Measurements from ENCODE around the gene BEX2. TPM values are rescaled to one million over a fixed set of nuclear protein-coding genes. Genes with fewer than 3 reads are reported as not detected.
"Not testable (repeated sequence)": the region's sequence is repeated elsewhere in the genome, so short reads cannot be mapped to it uniquely, and the experiment has no call there.

The BEX2 gene
- 37.6 TPM for polyA plus RNA-seq (ENCODE audit: insufficient read length)

- no peak for DNase-seq
Measured at GRCh38 chrX:103310555-103311398, at the start of gene BEX2. BEX2 (minus strand) TSS chrX:103310990; CDS start chrX:103309976, 1,014 bp downstream.

DNA sequence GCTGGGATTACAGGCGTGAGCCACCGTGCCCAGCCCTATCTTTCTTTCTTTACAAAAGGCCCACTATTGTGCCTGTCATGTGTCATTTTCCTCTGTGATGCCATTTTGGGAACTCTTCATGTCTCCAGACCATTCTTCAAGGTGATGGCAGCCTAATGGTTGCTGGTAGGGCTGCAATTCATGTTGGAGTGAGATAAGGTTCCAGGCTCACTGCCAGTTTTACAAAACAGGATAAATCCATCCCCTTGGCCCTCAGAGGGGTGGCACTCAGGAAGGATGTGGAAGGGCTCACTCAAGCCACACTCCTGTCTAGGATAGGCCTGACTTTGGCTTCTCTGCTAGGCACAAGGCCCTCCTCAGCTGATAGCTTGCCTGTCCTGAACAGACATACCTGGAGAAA, 49.3 kb upstream of the BEX2 start:
- DNase-seq = no peak

GRCh38 chrX:103359605-103360004, 48.8 kb upstream of the BEX2 start:
- not testable (repeated sequence) for DNase-seq

GRCh38 chrX:103357871-103358270, 47.1 kb upstream of the BEX2 start:
- DNase-seq = no peak

- DNase-seq = peak; percentile 49
Measured at GRCh38 chrX:103356858-103357257, 46.1 kb upstream of the BEX2 start.

GRCh38 chrX:103356130-103356798, 45.5 kb upstream of the BEX2 start, which contains the start of gene TCEAL9:
TCEAL9 (plus strand) TSS chrX:103356506; CDS start chrX:103357685, 1,179 bp downstream.
- peak; percentile 86 for DNase-seq

- DNase-seq = no peak
Measured at GRCh38 chrX:103347682-103348397, 37.0 kb upstream of the BEX2 start.

DNA sequence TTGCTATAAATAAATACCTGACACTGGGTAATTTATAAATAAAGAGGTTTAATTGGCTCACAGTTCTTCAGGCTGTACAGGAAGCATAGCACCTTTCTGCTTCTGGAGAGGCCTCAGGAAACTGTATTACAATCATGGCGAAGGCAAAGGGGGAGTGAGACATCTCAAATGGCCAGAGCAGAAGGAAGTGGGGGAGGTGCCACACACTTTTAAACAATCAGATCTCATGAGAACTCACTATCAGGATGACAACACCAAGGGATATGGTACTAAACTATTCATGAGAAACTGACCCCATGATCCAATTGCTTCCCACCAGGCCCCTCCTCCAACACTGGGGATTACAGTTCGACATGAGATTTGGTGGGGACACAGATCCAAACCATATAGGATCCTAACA, 33.8 kb upstream of the BEX2 start:
- no peak for DNase-seq

GRCh38 chrX:103343105-103343504, 32.3 kb upstream of the BEX2 start:
- DNase-seq = peak; percentile 29

GRCh38 chrX:103338663-103339062, 27.9 kb upstream of the BEX2 start:
- DNase-seq = no peak

GRCh38 chrX:103330681-103331288, 20.0 kb upstream of the BEX2 start:
- DNase-seq = peak; percentile 57

- peak; percentile 79 for DNase-seq
Measured at GRCh38 chrX:103329991-103330390, 19.2 kb upstream of the BEX2 start, which contains the start of gene TCEAL7. TCEAL7 (plus strand) TSS chrX:103330239; CDS start chrX:103331404, 1,165 bp downstream.

- DNase-seq = no peak
Measured at GRCh38 chrX:103311399-103311780, 600 bp upstream of the BEX2 start.

GRCh38 chrX:103309860-103310554, 783 bp downstream of the BEX2 start:
- DNase-seq = no peak

DNA sequence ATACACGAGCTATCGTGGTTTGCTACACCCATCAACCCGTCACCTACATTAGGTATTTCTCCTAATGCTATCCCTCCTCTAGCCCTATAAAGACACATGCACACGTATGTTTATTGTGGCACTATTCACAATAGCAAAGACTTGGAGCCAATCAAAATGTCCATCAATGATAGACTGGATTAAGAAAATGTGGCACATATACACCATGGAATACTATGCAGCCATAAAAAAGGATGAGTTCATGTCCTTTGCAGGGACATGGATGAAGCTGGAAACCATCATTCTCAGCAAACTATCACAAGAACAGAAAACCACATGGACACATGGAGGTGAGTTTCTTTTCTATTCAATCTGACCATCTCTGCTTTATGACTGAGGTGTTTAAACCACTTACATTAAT, 5.1 kb downstream of the BEX2 start:
- DNase-seq = not testable (repeated sequence)

GRCh38 chrX:103304705-103305104, 6.1 kb downstream of the BEX2 start:
- DNase-seq = no peak

GRCh38 chrX:103293118-103293517, 17.7 kb downstream of the BEX2 start:
- no peak for DNase-seq

GRCh38 chrX:103279624-103280023, 31.2 kb downstream of the BEX2 start:
- DNase-seq = no peak

DNA sequence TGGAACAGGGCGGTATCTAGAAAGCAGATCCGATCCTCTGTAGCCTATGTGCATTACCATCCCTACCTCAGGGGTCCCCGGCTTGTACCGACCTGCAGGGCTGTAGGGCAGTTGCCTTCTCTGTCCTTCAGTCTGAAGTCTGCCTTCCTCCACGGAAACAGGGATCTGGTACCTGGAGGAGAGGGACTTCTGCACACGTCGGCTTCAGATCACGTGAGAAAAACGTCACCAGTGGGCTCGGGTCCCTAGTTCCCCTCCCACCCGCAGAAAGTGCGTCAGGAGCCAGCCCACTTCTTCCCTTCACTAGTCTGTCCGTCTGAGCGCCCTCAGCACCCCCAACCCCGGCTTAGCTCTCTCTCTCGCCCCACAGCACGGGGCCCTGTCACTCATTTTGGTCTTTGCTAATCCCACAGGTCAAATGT, 34.2 kb downstream of the BEX2 start, which contains the start of gene TCEAL5:
Gene TCEAL5 (minus strand): TSS at position 170 of the 422 bp plus-strand sequence. CDS start 2,187 bp downstream, outside the sequence.
- DNase-seq = peak; percentile 62

- DNase-seq = no peak
Measured at GRCh38 chrX:103275947-103276567, 34.7 kb downstream of the BEX2 start.

DNA sequence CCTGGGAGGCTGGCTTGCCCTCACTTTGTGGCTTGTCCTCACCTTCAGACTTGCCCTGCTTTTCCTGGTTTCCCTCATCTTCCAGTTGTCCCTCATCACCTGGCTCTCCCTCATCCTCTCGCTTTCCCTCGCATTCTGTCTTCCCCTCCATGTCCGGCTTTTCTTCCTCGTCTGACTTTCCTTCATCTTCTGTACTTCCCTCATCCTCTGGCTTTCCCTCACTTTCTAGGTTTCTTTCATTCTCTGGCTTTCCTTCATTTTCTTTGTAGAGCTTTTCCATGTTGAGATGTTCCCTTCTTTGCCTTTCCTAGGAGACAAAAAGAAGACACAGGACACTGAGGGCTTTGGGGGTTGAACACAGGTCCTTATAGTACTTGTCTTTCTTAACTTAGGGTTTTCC, 36.5 kb downstream of the BEX2 start:
- DNase-seq = no peak
